NCI-H1105 (cell line): ENCODE data around the gene FUT1.
"Not testable (repeated sequence)": the region's sequence is repeated elsewhere in the genome, so short reads cannot be mapped to it uniquely, and the experiment has no call there.

Experiments
- DNase-seq: peaks from one replicate; lab custom pipeline; 2025; lab: John Stamatoyannopoulos, UW

The FUT1 gene

DNA sequence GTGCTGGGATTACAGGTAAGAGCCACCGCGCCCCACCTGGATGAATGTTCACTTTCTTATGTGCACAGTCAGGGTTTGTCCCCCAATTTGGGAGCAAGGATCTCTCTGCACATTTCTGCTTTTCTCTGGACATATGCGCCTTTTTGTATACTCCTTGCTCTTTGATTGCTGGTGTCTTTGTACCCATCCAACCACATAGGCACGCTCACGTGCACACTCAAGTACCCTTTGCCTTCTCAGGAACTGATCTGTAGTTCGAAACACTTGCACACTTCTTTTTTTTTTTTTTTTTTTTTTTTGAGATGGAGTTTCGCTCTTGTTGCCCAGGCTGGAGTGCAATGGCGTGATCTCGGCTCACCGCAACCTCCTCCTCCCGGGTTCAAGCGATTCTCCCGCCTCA, 34.3 kb downstream of the FUT1 start:
- not testable (repeated sequence) for DNase-seq

DNA sequence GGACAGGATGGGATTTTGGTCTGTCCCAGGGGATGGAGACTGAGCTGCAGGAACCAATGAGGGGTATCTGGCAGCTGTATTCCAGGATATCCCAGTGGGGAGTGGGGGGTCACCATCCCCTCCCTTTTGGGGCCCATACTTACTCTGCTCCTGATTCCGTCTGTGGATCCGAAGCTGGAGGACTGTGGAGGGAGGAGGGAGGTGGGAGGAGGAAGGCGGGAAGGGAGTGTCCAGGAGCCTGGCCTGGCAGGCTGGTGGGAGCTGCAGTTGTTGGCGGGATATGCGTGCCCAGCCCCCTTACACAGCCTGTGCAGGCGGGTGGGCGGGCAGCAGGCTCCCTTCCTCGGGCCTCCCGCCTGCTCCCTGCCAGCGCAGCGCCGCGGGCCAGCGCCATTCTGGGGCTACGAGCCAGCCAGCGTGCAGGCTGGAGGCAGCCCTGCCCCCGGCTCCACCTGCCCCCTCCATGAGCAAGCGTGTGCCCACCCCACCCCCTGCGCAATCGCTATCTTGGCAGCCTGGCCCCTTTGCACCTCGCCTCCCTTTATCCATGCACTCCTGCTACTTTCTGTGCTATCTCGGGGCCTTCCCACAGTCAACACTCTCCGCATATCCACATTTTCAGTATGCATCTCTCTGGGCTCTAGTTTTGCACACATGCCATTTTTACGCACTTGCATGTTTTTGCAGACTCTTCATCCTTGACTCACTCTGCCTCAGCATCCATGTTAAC, 35.7 kb downstream of the FUT1 start:
- peak; percentile 76 for DNase-seq

GRCh38 chr19:48715681-48716171, 36.7 kb downstream of the FUT1 start:
- DNase-seq, result no peak

GRCh38 chr19:48714759-48715675, 37.4 kb downstream of the FUT1 start:
- no peak for DNase-seq

GRCh38 chr19:48713864-48714755, 38.3 kb downstream of the FUT1 start:
- peak; percentile 100 for DNase-seq

GRCh38 chr19:48713041-48713863, 39.2 kb downstream of the FUT1 start:
- DNase-seq, result no peak

DNA sequence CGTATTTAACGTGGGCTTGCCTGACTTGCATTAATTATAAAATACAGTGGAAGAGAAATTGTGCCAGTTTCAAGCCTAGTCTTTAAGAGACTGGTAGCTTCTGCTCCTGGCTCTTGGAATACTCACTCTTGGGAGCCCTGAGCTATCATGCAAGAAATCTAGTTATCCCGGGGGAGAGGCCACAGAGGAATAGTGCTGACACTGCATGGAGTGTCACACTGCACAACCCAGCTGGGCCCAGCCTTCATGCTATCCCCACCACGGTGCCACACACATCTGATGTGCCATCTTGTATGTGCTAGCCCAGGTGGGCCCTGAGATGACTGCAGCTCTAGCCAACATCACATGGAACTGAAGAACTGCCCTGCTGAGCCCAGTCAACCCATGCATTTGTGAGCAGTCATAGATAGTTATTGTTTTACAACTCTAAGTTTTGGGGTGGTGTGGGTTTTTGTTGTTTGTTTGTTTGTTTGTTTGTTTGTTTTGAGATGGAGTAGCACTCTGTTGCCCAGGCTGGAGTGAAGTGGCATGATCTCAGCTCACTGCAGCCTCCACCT, 41.3 kb downstream of the FUT1 start:
- no peak for DNase-seq

GRCh38 chr19:48708471-48708870, 44.0 kb downstream of the FUT1 start:
- DNase-seq, result no peak

GRCh38 chr19:48705431-48705830, 47.0 kb downstream of the FUT1 start:
- no peak for DNase-seq

DNA sequence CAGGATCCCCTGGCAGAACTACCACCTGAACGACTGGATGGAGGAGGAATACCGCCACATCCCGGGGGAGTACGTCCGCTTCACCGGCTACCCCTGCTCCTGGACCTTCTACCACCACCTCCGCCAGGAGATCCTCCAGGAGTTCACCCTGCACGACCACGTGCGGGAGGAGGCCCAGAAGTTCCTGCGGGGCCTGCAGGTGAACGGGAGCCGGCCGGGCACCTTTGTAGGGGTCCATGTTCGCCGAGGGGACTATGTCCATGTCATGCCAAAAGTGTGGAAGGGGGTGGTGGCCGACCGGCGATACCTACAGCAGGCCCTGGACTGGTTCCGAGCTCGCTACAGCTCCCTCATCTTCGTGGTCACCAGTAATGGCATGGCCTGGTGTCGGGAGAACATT, 49.1 kb downstream of the FUT1 start:
- DNase-seq, result no peak

DNA sequence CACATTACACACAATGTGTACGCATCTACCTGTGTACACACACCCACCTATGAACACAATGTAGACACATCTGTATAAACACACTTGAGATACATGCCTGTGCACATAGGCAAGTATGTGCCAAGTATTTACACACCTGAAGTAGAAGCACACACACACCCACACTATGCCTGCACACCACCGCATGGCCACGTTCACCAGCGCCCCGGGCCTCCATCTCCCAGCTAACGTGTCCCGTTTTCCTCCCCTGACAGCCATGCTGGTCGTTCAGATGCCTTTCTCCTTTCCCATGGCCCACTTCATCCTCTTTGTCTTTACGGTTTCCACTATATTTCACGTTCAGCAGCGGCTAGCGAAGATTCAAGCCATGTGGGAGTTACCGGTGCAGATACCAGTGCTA, 49.7 kb downstream of the FUT1 start:
- no peak for DNase-seq

DNA sequence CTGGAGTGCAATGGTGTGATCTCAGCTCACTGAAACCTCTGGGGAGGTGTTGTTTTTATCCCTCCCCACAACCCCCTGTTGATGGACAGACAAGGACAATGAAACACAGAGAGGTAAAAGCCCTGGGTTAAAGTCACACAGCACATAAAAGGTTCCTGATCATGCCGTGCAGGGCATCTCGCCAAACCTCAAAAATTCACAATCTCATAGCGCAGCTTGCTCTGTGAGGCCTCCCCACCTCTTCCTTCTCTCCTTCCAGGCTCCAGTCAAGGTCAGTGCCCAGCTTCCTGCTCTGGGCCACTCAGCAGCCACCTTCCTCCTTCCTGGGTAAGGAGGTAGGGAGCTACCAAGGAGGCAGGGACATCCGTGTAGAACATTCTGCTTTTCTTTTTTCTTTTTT, 54.4 kb downstream of the FUT1 start:
- no peak for DNase-seq
